HepG2 (cell line): ENCODE results near the gene AXIN1. TPM values are rescaled to one million over a fixed set of nuclear protein-coding genes. Genes with fewer than 3 reads are reported as not detected.
A peak's percentile ranks its signal among the peaks of the same experiment; 100 is the strongest.

ENCODE experiments used
- ATAC-seq: fragments of 200-7000 bp; cut with Tn5 transposase; 3 replicates; pipeline ENCODE4 v1.9.1; 2020; ENCODE audit warnings: mild to moderate bottlenecking, moderate library complexity
- BruUV-seq: library from RNA; stranded (reverse); fragments of 400-500 nt; replicated peaks from 2 replicates; lab custom pipeline; 2021; lab: Mats Ljungman, UMichigan
- CTCF ChIA-PET: fragments of 300-600 bp; formaldehyde crosslinking; extraction: SDS; loops from one replicate; lab custom pipeline; 2021; ENCODE audit warnings: low total read pairs, inconsistent platforms, low intra/inter-chr PET ratio; lab: Yijun Ruan, JAX
- POLR2A ChIA-PET: fragments of 350-600 bp; sonication (Branson Sonifier 250); formaldehyde crosslinking; loops from one replicate; lab custom pipeline; 2020; ENCODE audit warnings: antibody characterized with exemption, inconsistent platforms; lab: Yijun Ruan, JAX
- DNase-seq: peaks from one replicate; pipeline ENCODE4 v3.0.0-alpha.2; 2015; ENCODE audit warnings: low spot score
- FAIRE-seq: peaks from 3 replicates; lab custom pipeline; 2011; peaks lifted over from hg19 to GRCh38; lab: Jason Lieb, UNC
- H2AFZ ChIP-seq: one replicate; pipeline ENCODE4 v1.6.1; 2011; ENCODE audit warnings: low read length, inconsistent platforms
- H3K27ac ChIP-seq: fragments of 300-600 bp; 3 replicates; pipeline ENCODE4 v1.8.0; 2011; ENCODE audit warnings: mixed run types, mild to moderate bottlenecking, mixed read lengths, low read length, inconsistent platforms; ENCODE audit not compliant: insufficient read depth; ENCODE audit errors: extremely low read length
- H3K27me3 ChIP-seq, 2 experiments: fragments of 200-600 bp in 1 of 2; 2 replicates in 1 of 2; 3 replicates in 1 of 2; pipeline versions ENCODE4 v1.6.0 to v1.8.0; 2011; ENCODE audit warnings: low read length in 2 of 2, mild to moderate bottlenecking in 2 of 2, moderate library complexity in 2 of 2, inconsistent platforms in 1 of 2; ENCODE audit not compliant: insufficient read depth in 2 of 2, control insufficient read depth in 1 of 2
- H3K36me3 ChIP-seq, 2 experiments: fragments of 200-600 bp in 1 of 2; replicated peaks in 1 of 2; 2 replicates in 1 of 2; 3 replicates in 1 of 2; pipeline versions ENCODE4 v1.5.1 to v1.8.0; 2011; ENCODE audit warnings: low read length in 2 of 2, inconsistent platforms in 1 of 2; ENCODE audit not compliant: insufficient read depth in 2 of 2, control insufficient read depth in 1 of 2
- H3K4me1 ChIP-seq: 2 replicates; pipeline ENCODE4 v1.5.1; 2012; ENCODE audit warnings: low read length, inconsistent platforms; ENCODE audit not compliant: insufficient read depth
- H3K4me2 ChIP-seq: 2 replicates; pipeline ENCODE4 v1.6.0; 2011; ENCODE audit warnings: low read depth, low read length, inconsistent platforms
- H3K4me3 ChIP-seq, 3 experiments: fragments of 200-600 bp in 1 of 3; sonication (generic), shearing (Covaris generic) in 1 of 3; replicated peaks in 1 of 3; 2 replicates each; pipeline ENCODE4 v1.5.1; 2011 to 2016; ENCODE audit warnings: low read length in 3 of 3, inconsistent platforms in 2 of 3, low read depth in 2 of 3, mild to moderate bottlenecking in 2 of 3, control low read depth in 1 of 3, mixed read lengths in 1 of 3; ENCODE audit not compliant: insufficient read depth in 1 of 3
- H3K79me2 ChIP-seq: one replicate; pipeline ENCODE4 v1.6.1; 2011; ENCODE audit warnings: low read length, inconsistent platforms; ENCODE audit not compliant: insufficient read depth
- H3K9ac ChIP-seq: 2 replicates; pipeline ENCODE4 v1.6.0; 2011; ENCODE audit warnings: mild to moderate bottlenecking, low read depth, low read length, inconsistent platforms; ENCODE audit not compliant: insufficient read depth
- H3K9me3 ChIP-seq: 2 replicates; pipeline ENCODE4 v1.5.1; 2012; ENCODE audit warnings: mild to moderate bottlenecking, low read length
- H4K20me1 ChIP-seq: 2 replicates; pipeline ENCODE4 v1.6.0; 2011; ENCODE audit warnings: inconsistent platforms, mild to moderate bottlenecking, low read length, moderate library complexity; ENCODE audit not compliant: insufficient read depth
- CREB1 ChIP-seq, 2 experiments: fragments of 450-650 bp in 1 of 2; IDR thresholded peaks; 2 replicates each; pipeline ENCODE4 v1.6.1; 2016 to 2017; ENCODE audit warnings: control low read depth in 1 of 2, mild to moderate bottlenecking in 1 of 2, missing compliant biosample characterization in 1 of 2, missing genetic modification characterization in 1 of 2
- ETV6 ChIP-seq: sonication (generic); formaldehyde crosslinking; conservative IDR thresholded peaks from 2 replicates; pipeline ENCODE4 v1.4.0; 2020; ENCODE audit warnings: missing genetic modification reagents
- HNRNPK ChIP-seq: fragments of 200-400 bp; formaldehyde crosslinking; IDR thresholded peaks from 2 replicates; pipeline ENCODE4 v1.6.1; 2018; ENCODE audit warnings: low read length, low read depth, moderate library complexity, mild to moderate bottlenecking; ENCODE audit not compliant: poor library complexity, severe bottlenecking
- MTA1 ChIP-seq: sonication (generic); formaldehyde crosslinking; IDR thresholded peaks from 2 replicates; pipeline ENCODE4 v1.4.0; 2020; ENCODE audit warnings: missing genetic modification reagents, mild to moderate bottlenecking, borderline replicate concordance
- NPAS2 ChIP-seq: sonication (generic); formaldehyde crosslinking; IDR thresholded peaks from 2 replicates; pipeline ENCODE4 v1.8.0; 2022; ENCODE audit warnings: mild to moderate bottlenecking, missing genetic modification reagents, borderline replicate concordance
- PAX8 ChIP-seq: sonication (generic); formaldehyde crosslinking; IDR thresholded peaks from 2 replicates; pipeline ENCODE4 v1.8.0; 2022; ENCODE audit warnings: mild to moderate bottlenecking, missing genetic modification reagents, borderline replicate concordance
- PCBP1 ChIP-seq: fragments of 200-400 bp; formaldehyde crosslinking; IDR thresholded peaks from 2 replicates; pipeline ENCODE4 v1.6.1; 2017; ENCODE audit warnings: mild to moderate bottlenecking, low read depth, low read length, borderline replicate concordance
- SRSF9 ChIP-seq: fragments of 200-400 bp; formaldehyde crosslinking; IDR thresholded peaks from 2 replicates; pipeline ENCODE4 v1.6.1; 2018; ENCODE audit warnings: borderline replicate concordance, mild to moderate bottlenecking, low read depth, low read length; ENCODE audit not compliant: insufficient read depth, poor library complexity, severe bottlenecking
- ZBTB26 ChIP-seq: IDR thresholded peaks from 2 replicates; pipeline ENCODE4 v1.6.1; 2016; ENCODE audit warnings: missing compliant biosample characterization, missing genetic modification reagents, borderline replicate concordance
- ZFP1 ChIP-seq: IDR thresholded peaks from 2 replicates; pipeline ENCODE4 v1.6.1; 2016
- ZNF138 ChIP-seq: sonication (generic); formaldehyde crosslinking; IDR thresholded peaks from 2 replicates; pipeline ENCODE4 v1.5.0; 2020; ENCODE audit warnings: mild to moderate bottlenecking, low read depth, missing genetic modification reagents
- ZNF225 ChIP-seq: sonication (generic); formaldehyde crosslinking; IDR thresholded peaks from 2 replicates; pipeline ENCODE4 v1.4.0; 2020; ENCODE audit warnings: mild to moderate bottlenecking, missing genetic modification reagents
- WGBS: methylation state at CpG from one replicate; pipeline ENCODE4 v1.1.6; 2017; ENCODE audit warnings: low lambda C conversion rate; 5-methylcytosine and 5-hydroxymethylcytosine counted together
- in situ Hi-C: cut with HindIII; loops from 2 replicates; pipeline ENCODE4 v1.10.0; 2017; ENCODE audit warnings: low pct_unique_long_range_greater_than_20kb; ENCODE audit not compliant: extremely low pct_ligation_motif_present
- intact Hi-C: fragments of 100-400 bp; cut with micrococcal nuclease; formaldehyde crosslinking; loops from one replicate; pipeline ENCODE4 v1.10.0; 2022; ENCODE audit not compliant: unreplicated experiment
- polyA plus RNA-seq, 8 experiments: library from polyadenylated mRNA; depleted of rRNA in 3 of 8; stranded (reverse) in 7 of 8; unstranded in 1 of 8; fragments of >200 nt; fragmentation: Illumina TruSeq in 4 of 8; extraction: Trizol in 4 of 8; gene quantifications; 2 replicates each; pipeline versions ENCODE4 v1.2.1 to v1.2.3, GENCODE V29; 2011 to 2016; ENCODE audit warnings: low read depth in 4 of 8, missing spikeins in 1 of 8, mixed read lengths in 1 of 8; ENCODE audit not compliant: insufficient read depth in 1 of 8
- total RNA-seq, 5 experiments: library from RNA; depleted of rRNA; stranded (reverse); fragments of >200 nt; fragmentation: Illumina TruSeq; extraction: Trizol; gene quantifications; 2 replicates each; pipeline ENCODE4 v1.2.3, GENCODE V29; 2016; ENCODE audit warnings: low read depth in 1 of 5
- TF ChIP-seq, protein P1 (sequence below): IDR thresholded peaks from 2 replicates; pipeline ENCODE4 v1.6.1; 2016; ENCODE audit warnings: low read depth, borderline replicate concordance

The AXIN1 gene
- total and polyA plus RNA-seq, 2 of the 13 experiments (the other 11 are each of a cell fraction or from before 2014, with no cell fraction given): 24.0 to 26.0 TPM

DNA sequence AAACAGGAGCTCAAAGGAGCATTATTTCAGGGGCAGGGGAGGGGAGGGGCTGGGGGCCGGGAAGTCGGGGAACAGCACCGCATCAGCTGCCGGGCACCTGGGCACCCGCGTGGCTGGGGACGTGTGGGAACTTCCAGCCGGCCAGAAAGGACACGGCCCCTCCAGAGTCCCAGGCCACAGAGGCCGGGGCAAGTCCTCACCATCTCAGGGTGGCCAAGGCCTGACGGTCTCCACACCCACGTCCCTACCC lies 28.2 kb upstream of the AXIN1 start:
- ATAC-seq (peak; percentile 46), FAIRE-seq (no peak), DNase-seq (no peak)
- H4K20me1 ChIP-seq: no peaks in the 10 kb centered on the region
- peaks cover 38% of the 10 kb centered on the region for H3K4me1 ChIP-seq
- peak overlapping the region; percentile 81 for H3K9ac ChIP-seq
- no peaks in the 10 kb centered on the region for H3K27me3 ChIP-seq
- ChIA-PET CTCF (no interaction called here), POLR2A (interaction anchor here (0.8 to 5.9 kb wide), 7 partner anchors 10 to 122 kb away, joined by 3 to 27 read pairs (median 5); partner anchors contain the start of genes AXIN1, DECR2 and MRPL28)
- H3K36me3 ChIP-seq: peaks cover 7 to 9% of the 10 kb centered on the region in 2 experiments; a peak in 2 of 5 replicates
- no peak overlapping the region for H2AFZ ChIP-seq
- in situ Hi-C loops (no loop called here), intact Hi-C loops (no loop called here)
- TF ChIP-seq PAX8: no peak
- no peak for TF ChIP-seq ZFP1 (CRISPR knock-in tag)
- no peak for TF ChIP-seq NPAS2 (CRISPR knock-in tag)
- TF ChIP-seq ZBTB26 (CRISPR knock-in tag): no peak
- TF ChIP-seq CREB1 (IDR thresholded peaks at IDR 0.05): no peak
- no peak for TF ChIP-seq CREB1 (CRISPR knock-in tag; IDR thresholded peaks at IDR 0.05)
- TF ChIP-seq HNRNPK: peak; percentile 0
- no peak for TF ChIP-seq SRSF9
- TF ChIP-seq ZNF138 (CRISPR knock-in tag): no peak
- TF ChIP-seq, protein P1, sequence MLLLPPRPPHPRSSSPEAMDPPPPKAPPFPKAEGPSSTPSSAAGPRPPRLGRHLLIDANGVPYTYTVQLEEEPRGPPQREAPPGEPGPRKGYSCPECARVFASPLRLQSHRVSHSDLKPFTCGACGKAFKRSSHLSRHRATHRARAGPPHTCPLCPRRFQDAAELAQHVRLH: peak; percentile 10; the same call in 1 of the 2 replicates
- TF ChIP-seq PCBP1: 0 out of 2 replicates have a peak, but pooled peaks have one; percentile 59
- TF ChIP-seq ETV6 (CRISPR knock-in tag): no peak
- TF ChIP-seq ZNF225: 0 out of 2 replicates have a peak, but pooled peaks have one; percentile 15
- 0 out of 2 replicates have a peak, but pooled peaks have one; percentile 18 for TF ChIP-seq MTA1 (CRISPR knock-in tag)
- BruUV-seq: no TSS peak
- H3K4me3 ChIP-seq: peak overlapping the region; percentile 85 to 94 (median 93)
- H3K9me3 ChIP-seq: no peaks in the 10 kb centered on the region
- peak overlapping the region; percentile 68 for H3K27ac ChIP-seq
- H3K4me2 ChIP-seq: peak overlapping the region; percentile 88
- WGBS: 0% methylated on average over 3 of the region's 12 CpGs
- H3K79me2 ChIP-seq: peaks cover 16% of the 10 kb centered on the region
